Endothelial cell of umbilical vein (primary cell): ENCODE measurements around the gene ZBTB6. TPM values are rescaled to one million over a fixed set of nuclear protein-coding genes. Genes with fewer than 3 reads are reported as not detected.

Experiments used
- BruUV-seq: library from RNA; stranded (reverse); fragments of 400-500 nt; replicated peaks from 2 replicates; lab custom pipeline; 2021; lab: Mats Ljungman, UMichigan
- CTCF ChIA-PET: fragments of 300-600, 350-600 bp; sonication (Branson Sonifier 250); formaldehyde crosslinking; loops from one replicate; lab custom pipeline; 2021; ENCODE audit warnings: antibody characterized with exemption, inconsistent platforms; lab: Charles Lee
- POLR2A ChIA-PET: fragments of 300-600, 350-600 bp; sonication (Branson Sonifier 250); formaldehyde crosslinking; loops from one replicate; lab custom pipeline; 2021; ENCODE audit warnings: antibody characterized with exemption, inconsistent platforms; lab: Charles Lee
- DNase-seq: peaks from one replicate; pipeline ENCODE4 v3.0.0-alpha.2; 2011; ENCODE audit warnings: low read depth, low spot score
- FAIRE-seq: peaks from 2 replicates; lab custom pipeline; 2011; peaks lifted over from hg19 to GRCh38; lab: Jason Lieb, UNC
- H2AFZ ChIP-seq: 2 replicates; pipeline ENCODE4 v1.6.0; 2012; ENCODE audit warnings: low read depth, low read length, control low read depth, inconsistent platforms
- H3K27ac ChIP-seq: 2 replicates; pipeline ENCODE4 v1.5.1; 2011; ENCODE audit warnings: low read depth, mild to moderate bottlenecking, control low read depth, low read length, moderate library complexity; ENCODE audit not compliant: insufficient read depth
- H3K27me3 ChIP-seq, 2 experiments: 2 replicates each; pipeline versions ENCODE4 v1.6.0 to v1.6.1; 2011; ENCODE audit warnings: low read length in 2 of 2, mixed read lengths in 1 of 2; ENCODE audit not compliant: control insufficient read depth in 2 of 2, insufficient read depth in 2 of 2
- H3K36me3 ChIP-seq, 2 experiments: 2 replicates in 1 of 2; 3 replicates in 1 of 2; pipeline ENCODE4 v1.5.1; 2011; ENCODE audit warnings: low read length in 2 of 2, mild to moderate bottlenecking in 1 of 2, moderate library complexity in 1 of 2; ENCODE audit not compliant: control insufficient read depth in 2 of 2, insufficient read depth in 2 of 2; ENCODE audit errors: extremely low read depth in 1 of 2
- H3K4me1 ChIP-seq: 3 replicates; pipeline ENCODE4 v1.5.1; 2011; ENCODE audit warnings: mild to moderate bottlenecking, low read length; ENCODE audit not compliant: control insufficient read depth, insufficient read depth; ENCODE audit errors: extremely low read depth
- H3K4me2 ChIP-seq: 2 replicates; pipeline ENCODE4 v1.6.1; 2011; ENCODE audit warnings: low read length, control low read depth, mixed read lengths; ENCODE audit not compliant: insufficient read depth
- H3K4me3 ChIP-seq, 3 experiments: fragments of 200-600 bp in 1 of 3; sonication (generic), shearing (Covaris generic) in 1 of 3; replicated peaks in 1 of 3; 2 replicates each; pipeline ENCODE4 v1.5.1; 2011 to 2016; ENCODE audit warnings: control low read depth in 3 of 3, low read length in 3 of 3, mild to moderate bottlenecking in 2 of 3, inconsistent platforms in 1 of 3, low read depth in 1 of 3, moderate library complexity in 1 of 3; ENCODE audit not compliant: insufficient read depth in 1 of 3
- H3K79me2 ChIP-seq: 2 replicates; pipeline ENCODE4 v1.6.0; 2012; ENCODE audit warnings: low read length, inconsistent platforms; ENCODE audit not compliant: control insufficient read depth, insufficient read depth
- H3K9ac ChIP-seq: replicated peaks from 2 replicates; pipeline ENCODE3; 2011; ENCODE audit warnings: low read length, control low read depth; ENCODE audit not compliant: insufficient read depth; ENCODE audit errors: extremely low read depth
- H3K9me1 ChIP-seq: replicated peaks from 3 replicates; pipeline ENCODE4 v1.6.0; 2011; ENCODE audit warnings: mild to moderate bottlenecking, low read length; ENCODE audit not compliant: control insufficient read depth, insufficient read depth; ENCODE audit errors: extremely low read depth
- H3K9me3 ChIP-seq: replicated peaks from 2 replicates; pipeline ENCODE4 v1.5.1; 2012; ENCODE audit warnings: low read length, inconsistent platforms; ENCODE audit not compliant: control insufficient read depth, insufficient read depth
- H4K20me1 ChIP-seq: replicated peaks from 2 replicates; pipeline ENCODE3; 2011; ENCODE audit warnings: mild to moderate bottlenecking, low read length; ENCODE audit not compliant: control insufficient read depth, insufficient read depth; ENCODE audit errors: extremely low read depth
- CTCF ChIP-seq, 2 donors: IDR thresholded peaks; 1 replicate in 1 of 2; 2 replicates in 1 of 2; pipeline ENCODE4 v1.5.1; 2011; ENCODE audit warnings: low read length in 2 of 2, mild to moderate bottlenecking in 2 of 2, moderate library complexity in 2 of 2, control low read depth in 1 of 2, inconsistent platforms in 1 of 2, low read depth in 1 of 2; ENCODE audit not compliant: insufficient read depth in 1 of 2; ENCODE audit errors: extremely low read depth in 1 of 2
- EZH2 ChIP-seq: IDR thresholded peaks from 2 replicates; pipeline ENCODE4 v1.6.1; 2012; ENCODE audit warnings: borderline replicate concordance, low read depth, mild to moderate bottlenecking, moderate library complexity, low read length, inconsistent platforms; ENCODE audit not compliant: severe bottlenecking
- GATA2 ChIP-seq: IDR thresholded peaks from 2 replicates; pipeline ENCODE4 v1.7.0; 2011; ENCODE audit warnings: low read depth, mild to moderate bottlenecking, moderate library complexity, mixed read lengths, low read length; ENCODE audit not compliant: insufficient read length, insufficient read depth
- POLR2AphosphoS5 ChIP-seq: IDR thresholded peaks from 2 replicates; pipeline ENCODE4 v1.6.1; 2012; ENCODE audit warnings: low read depth, mild to moderate bottlenecking, control low read depth, low read length, moderate library complexity; ENCODE audit not compliant: insufficient read depth
- dilution Hi-C: fragments of 300-500 bp; cut with MboI; formaldehyde crosslinking; loops from one replicate; pipeline ENCODE4 v1.15.0; 2019; ENCODE audit warnings: low sequenced_read_pairs; ENCODE audit not compliant: extremely low pct_ligation_motif_present
- intact Hi-C: fragments of 100-400 bp; cut with micrococcal nuclease; formaldehyde crosslinking; loops from one replicate; pipeline ENCODE4 v1.10.0; 2022
- polyA plus RNA-seq, 4 experiments: library from polyadenylated mRNA; depleted of rRNA in 3 of 4; stranded (reverse) in 3 of 4; unstranded in 1 of 4; fragments of >200 nt; gene quantifications; 2 replicates each; pipeline versions ENCODE4 v1.2.1 to v1.2.3, GENCODE V29; 2011 to 2012; ENCODE audit warnings: missing spikeins in 1 of 4
- total RNA-seq: library from RNA; stranded (reverse); gene quantifications from 2 replicates; pipeline ENCODE4 v1.2.3, GENCODE V29; 2021

ZBTB6 gene
- total and polyA plus RNA-seq, 2 donors (not counting 3 experiments of a cell fraction or from before 2014, with no cell fraction given), result 1.6 to 5.5 TPM

DNA sequence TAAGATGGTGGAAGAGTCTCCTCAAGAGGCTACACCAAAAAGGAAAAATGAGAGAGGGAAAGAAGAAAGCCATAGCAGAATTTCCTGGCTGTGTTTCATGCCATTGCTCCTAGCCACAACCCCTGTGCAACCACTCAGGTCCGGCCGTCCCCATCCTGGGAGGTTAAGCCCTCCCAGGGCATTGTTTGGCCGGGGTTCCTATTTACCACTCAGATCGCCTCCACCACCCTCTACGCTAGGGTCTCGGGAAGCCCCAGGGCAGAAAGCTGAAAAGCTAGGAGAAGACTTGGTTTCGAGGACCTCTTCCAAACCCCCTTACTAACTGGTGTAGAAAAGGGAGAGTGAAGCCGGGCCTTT lies 8.7 kb downstream of the ZBTB6 start:
- dilution Hi-C loops (no loop called here), intact Hi-C loops (loop anchor here (1.0 to 5.0 kb wide), 3 partner anchors 36 to 448 kb away; partner anchors contain the start of gene RABGAP1)
- Histone ChIP-seq H3K4me2 (peak overlapping the region; percentile 98), H3K9me1 (no peaks in the 10 kb centered on the region), H2AFZ (no peak overlapping the region), H3K27me3 (no peaks in the 10 kb centered on the region), H3K4me3 (peak overlapping the region; percentile 53 to 92 (median 54)), H3K9ac (peak overlapping the region; percentile 91), H3K79me2 (peaks cover 53% of the 10 kb centered on the region), H3K27ac (peak overlapping the region; percentile 73), H3K36me3 (no peaks in the 10 kb centered on the region), H3K9me3 (no peaks in the 10 kb centered on the region), H3K4me1 (peaks cover 21% of the 10 kb centered on the region), H4K20me1 (no peaks in the 10 kb centered on the region)
- FAIRE-seq (no peak), DNase-seq (peak; percentile 68)
- ChIA-PET CTCF (interaction anchor here (1.0 to 3.0 kb wide), 8 partner anchors 9 to 445 kb away, joined by 3 to 19 read pairs (median 4); partner anchors contain the start of genes ZBTB26 and ZBTB6), POLR2A (interaction anchor here (0.5 to 2.9 kb wide), 4 partner anchors 9 to 787 kb away, joined by 3 to 11 read pairs (median 4); partner anchors contain the start of gene RABGAP1)
- TSS peak; percentile 36 for BruUV-seq
- TF ChIP-seq EZH2, result no peak
- TF ChIP-seq GATA2, result no peak
- TF ChIP-seq POLR2AphosphoS5, result peak; percentile 21
- TF ChIP-seq CTCF (IDR thresholded peaks at IDR 0.05; ENCODE audit: extremely low read depth in 1 of 2, insufficient read depth in 1 of 2, low read depth in 1 of 2, low read length in 2 of 2), result no peak
